HG03175 (cell line): Measurements from ENCODE around the gene OR56A3.

Experiments
- ATAC-seq: cut with Tn5 transposase; IDR thresholded peaks from one replicate; pipeline ENCODE4 v1.9.1; 2021; ENCODE audit warnings: mild to moderate bottlenecking, moderate library complexity; ENCODE audit not compliant: unreplicated experiment

The OR56A3 gene

DNA sequence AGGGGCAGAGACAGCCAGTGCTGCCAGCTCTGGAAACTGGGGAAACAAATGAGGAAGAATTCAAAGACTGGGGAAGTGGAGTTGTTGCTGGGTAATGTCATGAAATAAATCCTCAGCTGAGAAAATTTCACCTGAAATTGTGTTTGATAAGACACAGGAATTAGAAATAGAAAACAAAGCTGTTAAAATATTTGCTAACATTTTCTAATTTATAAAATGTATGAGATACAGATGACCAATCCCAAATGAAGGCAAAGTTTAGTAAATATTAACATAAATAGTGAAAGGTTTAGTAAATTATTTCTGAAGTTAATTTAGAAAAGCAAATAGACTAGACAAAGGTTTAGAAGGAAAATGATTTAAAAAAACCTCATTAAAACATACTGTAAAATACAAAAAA, 26.3 kb downstream of the OR56A3 start, which contains the start of gene OR56A5:
Gene OR56A5, minus strand, starts transcription at position 101 of the 400 bp plus-strand sequence. Its CDS starts 0 bp downstream, at position 101.
- ATAC-seq = no peak

DNA sequence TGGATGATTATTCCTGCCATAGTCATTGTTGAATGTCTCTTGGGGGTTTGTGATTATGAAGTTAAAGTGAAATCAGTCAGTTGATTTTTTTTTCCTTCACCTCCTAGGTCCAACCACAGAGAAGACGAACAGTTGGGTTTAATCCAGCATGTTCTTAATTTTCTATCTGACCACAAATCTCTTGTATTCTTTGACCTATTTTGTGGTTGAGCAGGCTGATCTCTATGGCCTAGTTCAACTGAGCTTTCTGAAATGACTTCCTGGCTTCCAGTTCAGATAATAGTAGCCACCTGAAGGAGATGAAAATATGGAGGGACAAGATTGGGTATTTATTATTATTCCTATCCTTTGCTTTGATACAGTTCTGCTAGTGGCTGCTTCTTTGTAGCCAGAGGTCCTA, 31.5 kb downstream of the OR56A3 start:
- no peak for ATAC-seq

DNA sequence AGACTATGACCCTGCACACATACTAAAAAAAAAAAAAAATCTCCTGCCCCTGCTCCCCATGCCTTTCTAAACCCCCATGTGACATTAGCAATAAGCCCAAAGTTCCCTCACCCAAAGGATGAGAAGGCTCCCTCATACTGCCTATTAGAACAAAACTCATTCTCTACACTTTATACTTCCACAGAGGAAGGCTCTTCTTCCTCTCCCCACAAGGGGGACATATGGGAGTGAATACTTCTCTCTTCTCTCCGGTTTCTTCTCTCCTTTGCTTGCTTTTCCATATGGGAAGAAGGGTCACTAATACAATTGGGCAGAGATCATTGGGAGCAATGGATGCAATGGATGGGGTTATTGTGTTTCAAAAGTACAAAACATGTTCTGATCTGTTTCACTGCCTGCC, 41.4 kb downstream of the OR56A3 start:
- no peak for ATAC-seq

DNA sequence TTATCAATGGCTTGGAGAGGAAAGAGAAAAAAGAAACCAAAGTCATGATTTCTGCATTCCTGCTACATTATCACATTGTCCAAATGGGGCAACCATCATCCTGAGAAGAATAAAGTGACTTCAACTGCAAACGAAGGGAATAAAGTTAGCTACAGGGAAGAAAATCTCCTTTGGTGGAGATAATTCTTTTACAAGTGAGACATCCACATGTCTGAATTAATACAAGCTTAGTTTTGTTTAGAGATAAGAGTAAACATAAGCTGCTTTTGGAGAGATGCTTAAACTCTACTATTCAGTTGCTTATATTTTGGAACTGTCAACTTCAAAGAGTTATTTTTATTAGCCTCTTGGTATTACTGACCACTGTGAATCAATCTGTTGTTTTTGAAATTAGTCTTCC, 44.8 kb downstream of the OR56A3 start, which contains the start of gene OR52L1:
Gene OR52L1, minus strand, starts transcription at position 101 of the 400 bp plus-strand sequence. Its CDS starts 55 bp downstream, at position 46.
- ATAC-seq = no peak

DNA sequence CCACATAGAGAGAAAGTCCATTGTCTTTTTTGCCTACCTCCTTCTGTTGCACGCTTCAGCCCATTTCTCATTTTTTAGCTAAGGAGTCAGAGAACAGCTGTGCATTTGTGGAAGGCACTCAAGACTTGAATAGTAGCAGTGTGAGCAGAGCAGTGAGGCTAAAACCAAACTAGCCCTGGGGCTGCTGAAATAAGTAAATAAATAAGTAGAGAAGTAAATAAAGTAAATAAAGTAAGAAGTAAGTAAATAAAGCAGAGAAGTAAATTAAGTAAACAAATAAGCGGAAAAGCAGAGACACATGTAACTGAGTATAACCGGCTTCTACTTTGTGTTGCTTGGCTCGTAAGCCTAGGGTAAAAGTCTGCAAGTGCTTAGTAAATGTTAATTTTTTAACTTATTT, 47.2 kb downstream of the OR56A3 start:
- no peak for ATAC-seq

DNA sequence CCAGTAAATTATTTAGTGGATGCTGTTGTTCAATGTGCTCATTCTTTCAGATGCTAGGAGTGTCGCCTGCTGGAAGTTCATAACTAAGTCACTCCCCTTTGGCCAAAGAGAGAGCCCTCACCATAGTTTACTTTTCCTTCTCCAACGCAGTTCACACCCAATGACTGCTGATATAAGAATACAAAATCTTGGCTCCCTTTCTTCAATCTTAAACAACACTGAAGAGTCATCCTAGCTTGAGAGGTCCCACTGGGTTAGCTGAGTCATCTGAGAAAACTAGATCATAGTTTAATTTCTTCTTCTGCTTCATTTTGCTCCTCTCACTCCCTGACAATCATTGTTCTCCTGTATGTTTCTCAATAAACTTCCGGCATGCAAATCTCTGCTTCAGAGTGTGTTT, 50.1 kb downstream of the OR56A3 start:
- no peak for ATAC-seq

DNA sequence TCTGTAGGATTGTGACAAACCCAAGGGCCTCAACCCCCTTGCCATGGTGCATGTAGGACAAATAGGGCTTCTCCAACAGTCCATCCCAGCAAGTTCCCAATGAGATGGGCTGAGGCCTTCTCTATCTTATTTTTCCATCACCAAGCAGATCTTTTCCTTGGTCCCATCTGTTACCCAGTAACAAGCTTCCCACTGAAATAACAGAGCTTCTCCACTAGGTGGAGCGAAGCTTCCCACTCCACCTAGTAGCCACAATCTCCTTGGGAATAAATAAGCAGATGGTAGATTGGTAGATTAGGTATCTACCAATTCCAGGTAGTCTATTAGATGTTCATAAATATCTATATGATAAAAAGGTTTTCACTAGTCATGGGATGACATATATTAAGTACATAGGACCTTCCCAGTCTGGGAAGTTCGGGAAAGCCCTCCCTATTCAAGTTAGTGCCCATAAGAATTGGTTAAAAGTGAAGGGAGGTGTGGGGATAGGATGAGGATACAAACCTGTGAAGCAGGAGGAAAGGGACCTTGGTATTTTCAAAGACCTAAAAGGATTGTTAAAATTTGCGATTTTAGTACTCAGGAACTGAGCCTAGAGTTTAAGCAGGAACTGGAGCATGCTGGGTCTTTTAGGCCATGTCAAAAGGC, 50.7 kb downstream of the OR56A3 start:
- no peak for ATAC-seq

DNA sequence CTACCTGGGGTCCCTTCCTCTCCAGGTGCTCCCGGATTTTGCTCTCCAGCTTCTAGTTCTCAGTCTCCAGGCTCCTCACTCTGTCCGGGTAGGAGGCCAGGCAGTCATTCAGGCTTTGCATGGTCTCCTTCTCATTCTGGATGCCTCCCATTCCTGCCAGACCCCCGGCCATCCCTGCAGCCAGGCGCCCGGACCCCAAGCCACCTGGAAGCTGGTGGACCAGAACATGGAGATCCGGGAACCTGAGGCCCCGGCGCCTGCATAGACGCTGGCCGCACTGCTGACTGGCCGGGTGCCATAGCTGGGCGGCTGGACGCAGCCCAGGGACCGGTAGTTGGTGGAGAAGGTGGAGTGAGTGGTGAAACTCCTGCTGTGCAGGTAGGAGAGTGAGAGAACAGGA, 52.7 kb downstream of the OR56A3 start:
- ATAC-seq = no peak
